AG20443 (cell line): ENCODE data around the gene RIOK3.
A peak's percentile ranks its signal among the peaks of the same experiment; 100 is the strongest.

Experiments
- DNase-seq: peaks from one replicate; pipeline ENCODE4 v3.0.0; 2012; ENCODE audit warnings: low spot score, mixed read lengths

The RIOK3 gene

GRCh38 chr18:23528580-23529472 is 75.7 kb downstream of the RIOK3 start:
- peak; percentile 80 for DNase-seq

GRCh38 chr18:23529604-23530003 is 76.5 kb downstream of the RIOK3 start:
- DNase-seq = peak; percentile 44

DNA sequence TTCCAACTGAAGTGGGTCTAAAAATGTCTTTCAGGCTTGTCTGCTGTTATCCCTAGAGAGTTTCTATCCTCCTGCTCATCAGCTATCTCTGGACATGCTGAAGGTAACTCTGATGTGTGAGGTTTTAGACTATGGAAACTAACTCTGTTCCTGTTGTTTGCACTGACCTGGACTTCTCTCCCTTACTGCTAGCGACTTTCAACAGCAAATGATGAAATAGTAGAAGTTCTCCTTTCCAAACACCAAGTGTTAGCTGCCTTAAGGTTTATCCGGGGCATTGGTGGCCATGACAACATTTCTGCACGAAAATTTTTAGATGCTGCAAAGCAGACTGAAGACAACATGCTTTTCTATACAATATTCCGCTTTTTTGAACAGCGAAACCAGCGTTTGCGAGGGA is 77.1 kb downstream of the RIOK3 start:
- DNase-seq = no peak

DNA sequence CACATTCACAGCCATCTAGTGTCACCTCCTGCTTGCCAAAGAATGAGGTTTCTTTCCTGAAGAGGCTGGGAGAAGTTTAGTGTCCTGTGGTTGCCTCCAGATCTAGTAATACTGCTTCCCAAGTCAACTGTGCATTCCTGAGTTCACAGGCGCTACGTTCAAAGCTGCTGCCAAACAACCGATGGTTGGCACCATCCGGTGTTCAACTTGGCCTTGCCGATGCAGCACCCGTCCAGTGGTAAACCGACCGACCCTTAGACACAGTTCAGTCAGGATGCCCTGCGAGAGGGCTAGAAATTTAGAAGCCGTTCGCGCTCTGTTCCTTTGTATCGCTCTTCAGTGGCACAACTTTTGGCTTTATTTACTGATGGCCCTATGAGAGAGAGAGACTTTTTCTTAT is 78.8 kb downstream of the RIOK3 start:
- no peak for DNase-seq
